GM19438 (cell line): ENCODE results near the gene CHCHD3.
"Not testable (repeated sequence)": the region's sequence is repeated elsewhere in the genome, so short reads cannot be mapped to it uniquely, and the experiment has no call there.

ENCODE experiments used
- ATAC-seq: cut with Tn5 transposase; IDR thresholded peaks from one replicate; pipeline ENCODE4 v1.9.1; 2021; ENCODE audit warnings: low read depth; ENCODE audit not compliant: unreplicated experiment

The CHCHD3 gene

GRCh38 chr7:132966754-132967469, 115.0 kb downstream of the CHCHD3 start:
- ATAC-seq: no peak

- ATAC-seq: no peak
Measured at GRCh38 chr7:132965951-132966350, 115.9 kb downstream of the CHCHD3 start.

DNA sequence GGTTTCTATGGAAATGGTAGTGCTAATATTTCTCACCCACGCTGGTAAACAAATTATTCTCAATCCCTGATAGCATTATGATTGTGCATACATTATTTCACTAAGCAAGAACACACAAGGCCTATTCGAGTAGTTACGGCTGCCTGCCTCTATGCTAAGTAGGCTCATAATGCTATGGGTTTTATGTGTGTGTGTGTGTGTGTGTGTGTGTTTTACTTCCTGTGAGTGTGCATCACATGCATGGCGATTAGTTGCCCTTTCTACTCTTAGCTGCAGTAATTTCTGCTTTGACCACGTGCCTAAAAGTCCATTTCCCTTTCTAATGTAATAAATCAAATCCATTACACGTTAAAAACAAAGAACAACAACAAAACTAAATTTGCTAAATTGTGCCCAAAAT, 117.0 kb downstream of the CHCHD3 start:
- ATAC-seq: no peak

DNA sequence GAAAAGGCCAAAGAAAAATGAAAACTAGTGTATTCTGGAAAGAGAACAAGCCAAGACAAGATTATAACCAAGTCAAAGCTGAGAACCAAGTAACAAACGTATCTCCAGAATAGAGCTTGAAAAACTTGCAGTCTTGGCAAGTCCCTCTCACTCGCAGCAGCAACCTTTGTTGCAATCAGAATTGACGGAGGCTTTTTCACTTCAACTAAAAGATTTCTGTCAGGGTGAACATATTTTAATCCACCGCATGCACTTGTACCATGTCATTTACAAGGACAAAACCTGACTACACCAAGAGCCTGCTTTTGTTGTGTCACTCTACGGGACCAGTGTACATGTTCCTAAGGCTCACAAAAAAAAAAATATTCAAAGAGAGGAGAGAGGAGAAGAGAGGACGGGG, 122.0 kb downstream of the CHCHD3 start:
- ATAC-seq: no peak

DNA sequence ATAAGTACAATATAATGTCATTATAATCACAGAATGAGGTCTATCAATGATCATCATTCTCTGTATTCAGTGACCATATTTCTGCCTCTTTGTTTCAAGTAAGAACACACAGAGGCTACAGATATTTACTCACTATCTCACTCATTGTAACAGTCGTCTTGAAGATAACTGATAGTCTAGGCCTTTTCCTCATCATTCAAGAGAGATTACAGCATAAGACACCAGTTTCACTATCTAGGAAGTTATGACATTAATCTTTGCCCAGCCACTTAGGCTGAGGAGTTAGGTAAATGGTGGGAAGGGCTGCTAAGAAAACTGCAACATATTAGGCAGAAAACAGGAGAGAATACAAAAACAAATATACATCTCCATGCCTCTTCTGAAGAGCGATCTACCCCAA, 125.3 kb downstream of the CHCHD3 start:
- no peak for ATAC-seq

GRCh38 chr7:132953468-132953867, 128.4 kb downstream of the CHCHD3 start:
- ATAC-seq: no peak

- ATAC-seq: no peak
Measured at GRCh38 chr7:132950725-132951124, 131.2 kb downstream of the CHCHD3 start.

DNA sequence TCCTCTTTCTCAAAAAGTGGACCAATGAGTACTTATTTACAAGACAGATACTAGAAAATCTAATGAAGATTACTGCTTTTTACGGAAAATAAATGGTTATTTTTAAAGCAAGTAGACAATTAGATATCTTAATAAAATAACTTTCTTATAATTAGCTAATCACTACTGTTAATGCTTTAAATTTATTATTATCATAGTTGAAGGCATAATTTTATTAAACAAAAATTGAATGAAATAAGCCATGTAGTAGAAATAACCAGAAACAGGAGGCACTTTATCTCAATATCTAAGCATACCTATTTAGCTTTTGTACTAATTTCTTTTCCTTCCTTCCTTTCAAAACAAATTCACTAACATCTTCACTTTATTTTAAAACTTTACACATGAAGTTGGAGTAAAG, 134.9 kb downstream of the CHCHD3 start:
- no peak for ATAC-seq

DNA sequence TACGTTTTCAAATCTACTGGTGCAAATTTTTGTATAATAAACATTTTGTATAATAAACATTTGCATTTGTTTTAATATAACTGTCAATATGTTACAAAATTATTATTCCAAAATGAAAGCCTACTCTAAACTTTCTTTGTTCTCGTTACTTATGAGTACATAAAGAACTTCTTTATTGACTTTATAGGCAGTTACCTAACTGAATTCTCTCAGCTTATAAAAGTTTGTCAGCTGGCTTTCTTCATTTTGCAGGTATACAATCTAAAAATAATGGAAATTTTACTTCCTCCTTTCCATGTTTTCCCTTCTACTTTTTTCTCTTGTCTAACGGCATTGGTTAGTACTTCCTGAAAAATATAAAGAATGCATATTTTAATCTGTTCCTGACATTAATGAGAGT, 137.1 kb downstream of the CHCHD3 start:
- ATAC-seq: no peak

DNA sequence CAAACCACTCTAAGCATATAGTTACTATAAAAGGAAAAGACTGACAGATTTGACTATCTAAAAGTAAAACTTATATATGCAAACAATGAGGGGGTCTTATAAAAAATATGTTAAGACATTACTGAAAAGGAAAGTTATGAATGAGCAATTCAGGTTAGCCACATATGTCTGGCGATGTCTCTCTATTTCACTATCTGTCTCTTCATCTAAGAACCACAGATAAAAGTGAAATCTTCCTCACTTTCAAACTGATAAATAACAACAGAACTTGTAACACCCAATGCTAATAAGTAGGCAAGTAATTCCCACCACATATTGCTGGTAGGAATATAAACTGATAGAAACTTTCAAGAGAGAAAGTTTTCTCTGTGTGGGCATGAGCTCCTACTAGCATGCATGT, 138.2 kb downstream of the CHCHD3 start:
- ATAC-seq: no peak

- ATAC-seq: no peak
Measured at GRCh38 chr7:132942701-132943100, 139.2 kb downstream of the CHCHD3 start.

- no peak for ATAC-seq
Measured at GRCh38 chr7:132941905-132942304, 140.0 kb downstream of the CHCHD3 start.

DNA sequence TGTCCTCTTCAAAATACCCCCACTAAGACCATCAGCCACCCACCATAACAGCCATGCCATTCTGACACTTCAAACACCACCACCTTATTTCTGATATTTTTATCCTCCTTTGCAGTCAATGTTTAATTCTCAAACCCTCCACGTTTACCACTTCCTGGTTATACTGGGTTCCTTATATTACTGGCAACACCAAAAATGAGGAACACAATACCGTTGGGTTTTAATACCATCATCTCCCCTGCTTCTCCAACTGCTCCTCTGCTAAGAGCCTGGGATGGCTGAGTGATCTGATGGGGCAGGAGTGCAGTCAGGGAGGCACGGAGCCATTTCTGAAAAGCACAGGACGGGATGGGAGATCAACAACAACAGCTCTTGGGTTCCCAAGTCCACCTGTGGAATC, 140.5 kb downstream of the CHCHD3 start:
- ATAC-seq: no peak

DNA sequence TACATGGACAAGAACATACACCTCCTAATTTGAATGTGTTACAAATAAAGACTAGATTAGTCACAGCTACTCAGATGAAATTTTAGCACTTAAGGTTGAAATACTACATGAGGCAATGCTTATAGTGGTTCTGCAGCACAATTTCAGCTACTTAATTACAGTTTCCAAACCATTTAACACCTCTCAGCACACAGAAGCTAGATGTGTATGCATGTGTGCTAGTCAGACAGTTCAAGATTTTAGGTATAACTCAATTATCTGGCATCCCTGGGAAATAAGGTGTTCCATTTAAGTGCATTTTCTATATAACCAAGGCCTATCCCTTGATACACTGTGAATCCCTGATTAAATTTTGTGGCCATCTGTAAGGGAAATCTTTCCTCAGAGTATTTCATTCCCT, 141.8 kb downstream of the CHCHD3 start:
- no peak for ATAC-seq

DNA sequence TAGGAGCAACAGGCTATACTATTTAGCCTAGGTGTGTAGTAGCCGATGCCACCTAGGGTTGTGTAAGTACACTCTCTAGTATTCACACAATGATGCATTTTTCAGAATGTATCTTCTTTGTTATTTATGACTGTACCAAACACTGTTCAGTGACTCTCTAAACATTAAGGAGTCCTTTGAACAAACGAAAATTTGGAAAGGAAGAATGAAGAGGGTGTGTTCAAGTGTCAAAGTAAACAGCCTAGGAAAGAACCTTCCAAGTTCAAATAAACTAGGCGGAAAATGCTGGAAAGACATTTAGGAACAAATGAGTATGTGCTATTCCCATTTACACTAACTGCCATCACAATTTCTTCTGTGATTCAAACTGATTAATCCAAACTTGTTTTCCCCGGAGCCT, 142.4 kb downstream of the CHCHD3 start:
- ATAC-seq: no peak

DNA sequence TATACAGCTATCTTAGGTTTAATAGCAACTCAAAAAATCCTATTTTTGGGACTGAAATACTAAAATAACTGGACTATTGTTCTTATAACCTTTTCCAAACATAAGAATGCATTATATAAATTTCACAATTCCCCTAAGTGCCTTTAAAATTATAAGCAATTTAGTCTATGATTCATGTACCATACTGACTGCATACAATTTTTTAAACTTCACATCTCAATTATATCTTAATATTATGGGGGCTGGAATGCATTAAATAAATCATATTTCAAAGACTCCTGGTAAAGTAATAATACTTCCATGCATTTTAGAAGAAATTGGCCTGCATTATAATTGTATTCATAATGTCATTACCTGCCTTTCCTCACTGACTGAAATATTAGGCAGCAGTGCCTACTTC, 144.6 kb downstream of the CHCHD3 start:
- ATAC-seq: no peak

GRCh38 chr7:132935608-132936007, 146.3 kb downstream of the CHCHD3 start:
- no peak for ATAC-seq

- ATAC-seq: no peak
Measured at GRCh38 chr7:132934017-132934416, 147.9 kb downstream of the CHCHD3 start.

DNA sequence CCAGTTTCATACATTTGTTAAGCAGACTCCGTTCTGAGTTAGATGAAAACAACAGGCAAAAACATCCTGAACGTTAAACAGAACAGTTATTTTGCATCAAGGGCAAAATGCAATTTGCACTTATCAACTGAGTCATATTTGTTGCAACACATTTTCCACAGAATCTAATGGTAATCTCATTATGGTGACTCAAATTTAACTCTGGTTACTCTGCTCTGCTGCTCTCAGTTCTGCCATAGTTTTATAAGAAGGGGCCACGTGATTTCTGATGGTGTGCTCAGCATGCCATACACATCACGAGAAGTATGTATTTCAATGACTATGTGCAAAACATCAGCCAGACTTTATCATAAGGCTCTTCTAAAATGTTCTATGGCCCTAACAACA, 148.8 kb downstream of the CHCHD3 start:
- no peak for ATAC-seq

DNA sequence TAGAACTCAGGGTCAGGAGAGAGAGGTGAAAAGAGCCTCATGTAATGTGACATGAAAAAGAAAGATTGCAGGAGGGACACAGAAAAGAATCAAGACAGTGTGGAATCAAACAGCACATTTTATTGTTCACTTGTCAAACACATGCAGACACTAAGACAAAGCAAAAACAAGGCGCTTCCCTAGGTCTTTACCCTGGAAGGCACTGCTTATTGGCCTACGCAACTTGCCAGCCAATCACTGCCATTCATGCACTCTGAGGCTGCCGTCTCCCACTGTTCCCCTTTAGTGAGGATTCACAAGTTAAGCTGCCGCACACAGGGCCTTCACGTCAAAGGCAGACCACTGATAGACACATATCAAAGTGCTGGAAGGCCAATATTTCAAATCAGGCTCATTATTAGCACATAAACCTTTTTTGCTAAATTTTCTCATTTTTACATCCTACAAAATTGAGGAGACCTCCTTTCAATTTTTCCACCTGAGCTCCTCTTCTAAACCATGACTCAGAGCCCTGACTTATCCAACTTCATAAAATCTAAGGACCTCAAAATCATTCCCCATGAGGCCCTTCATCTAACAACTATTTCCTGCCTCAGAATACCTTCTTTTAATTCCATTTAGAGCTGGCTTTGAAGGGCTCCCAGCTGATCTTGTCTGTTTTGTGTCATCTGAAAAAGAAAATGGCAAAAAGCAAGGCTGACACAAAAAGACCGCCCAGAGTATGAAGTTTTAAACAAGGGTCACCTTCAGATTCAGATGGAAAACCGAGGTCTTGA, 149.4 kb downstream of the CHCHD3 start:
- no peak for ATAC-seq

- ATAC-seq: no peak
Measured at GRCh38 chr7:132930881-132931280, 151.0 kb downstream of the CHCHD3 start.

DNA sequence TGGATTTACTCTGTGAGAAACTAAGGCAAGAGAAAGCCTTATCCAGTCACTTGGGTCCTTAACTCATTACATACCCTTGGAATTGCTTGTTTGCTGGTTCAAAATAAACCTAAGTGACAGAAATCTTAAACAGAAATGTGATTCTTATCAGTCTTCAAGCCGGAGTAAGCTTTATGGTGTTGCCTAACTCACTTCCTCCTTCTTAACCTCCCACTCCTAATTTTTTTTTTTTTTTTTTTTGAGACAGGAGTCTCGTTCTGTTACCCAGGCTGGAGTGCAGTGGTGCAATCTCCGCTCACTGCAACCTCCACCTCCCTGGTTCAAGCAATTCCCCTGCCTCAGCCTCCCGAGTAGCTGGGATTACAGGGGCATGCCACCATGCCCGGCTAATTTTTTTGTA, 151.9 kb downstream of the CHCHD3 start:
- ATAC-seq: not testable (repeated sequence)
